Measurements from ENCODE around the gene SLC2A4RG.

- TF ChIP-seq, protein P1, sequence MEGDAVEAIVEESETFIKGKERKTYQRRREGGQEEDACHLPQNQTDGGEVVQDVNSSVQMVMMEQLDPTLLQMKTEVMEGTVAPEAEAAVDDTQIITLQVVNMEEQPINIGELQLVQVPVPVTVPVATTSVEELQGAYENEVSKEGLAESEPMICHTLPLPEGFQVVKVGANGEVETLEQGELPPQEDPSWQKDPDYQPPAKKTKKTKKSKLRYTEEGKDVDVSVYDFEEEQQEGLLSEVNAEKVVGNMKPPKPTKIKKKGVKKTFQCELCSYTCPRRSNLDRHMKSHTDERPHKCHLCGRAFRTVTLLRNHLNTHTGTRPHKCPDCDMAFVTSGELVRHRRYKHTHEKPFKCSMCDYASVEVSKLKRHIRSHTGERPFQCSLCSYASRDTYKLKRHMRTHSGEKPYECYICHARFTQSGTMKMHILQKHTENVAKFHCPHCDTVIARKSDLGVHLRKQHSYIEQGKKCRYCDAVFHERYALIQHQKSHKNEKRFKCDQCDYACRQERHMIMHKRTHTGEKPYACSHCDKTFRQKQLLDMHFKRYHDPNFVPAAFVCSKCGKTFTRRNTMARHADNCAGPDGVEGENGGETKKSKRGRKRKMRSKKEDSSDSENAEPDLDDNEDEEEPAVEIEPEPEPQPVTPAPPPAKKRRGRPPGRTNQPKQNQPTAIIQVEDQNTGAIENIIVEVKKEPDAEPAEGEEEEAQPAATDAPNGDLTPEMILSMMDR (IDR thresholded peaks at IDR 0.05), result no peak
- TF ChIP-seq POLR2A (IDR thresholded peaks at IDR 0.05), result no peak
Observed at GRCh38 chr20:63708301-63709148, 31.1 kb upstream of the SLC2A4RG start.
